GM12892 (cell line): ENCODE data around the gene RAPGEF5.

Experiments used
- DNase-seq: peaks from one replicate; pipeline ENCODE4 v3.0.0; 2011; ENCODE audit not compliant: insufficient read length
- FAIRE-seq: peaks from 2 replicates; lab custom pipeline; 2011; peaks lifted over from hg19 to GRCh38; lab: Jason Lieb, UNC
- POLR2A ChIP-seq: IDR thresholded peaks from 2 replicates; pipeline ENCODE4 v1.6.1; 2011; ENCODE audit warnings: low read depth, low read length, control low read depth
- POLR2AphosphoS5 ChIP-seq: IDR thresholded peaks from 2 replicates; pipeline ENCODE4 v1.6.1; 2011; ENCODE audit warnings: low read depth, low read length, control low read depth
- TAF1 ChIP-seq: IDR thresholded peaks from 2 replicates; pipeline ENCODE4 v1.6.1; 2011; ENCODE audit warnings: low read depth, mild to moderate bottlenecking, control low read depth, low read length, borderline replicate concordance

Gene RAPGEF5

DNA sequence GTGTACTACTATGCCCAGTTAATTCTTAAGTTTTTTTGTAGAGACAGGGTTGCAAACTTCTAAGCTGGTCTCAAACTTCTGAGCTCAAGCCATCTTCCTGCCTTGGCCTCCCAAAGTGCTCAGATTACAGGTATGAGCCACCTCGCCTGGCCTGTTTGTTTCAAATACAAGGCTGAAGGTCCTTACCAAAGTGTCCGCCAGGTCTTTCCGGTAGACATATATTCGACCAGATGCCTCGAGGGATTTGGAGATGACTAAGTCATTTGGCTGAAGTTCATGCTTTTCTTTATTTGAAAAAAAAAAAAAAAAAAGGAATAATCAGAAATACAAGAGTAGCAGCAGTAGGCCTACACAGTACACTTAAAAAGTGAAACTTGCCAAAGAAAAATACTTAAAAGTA, 206.7 kb downstream of the RAPGEF5 start:
- TF ChIP-seq TAF1 = no peak
- TF ChIP-seq POLR2AphosphoS5 = no peak
- TF ChIP-seq POLR2A = no peak
- FAIRE-seq = no peak
- no peak for DNase-seq

DNA sequence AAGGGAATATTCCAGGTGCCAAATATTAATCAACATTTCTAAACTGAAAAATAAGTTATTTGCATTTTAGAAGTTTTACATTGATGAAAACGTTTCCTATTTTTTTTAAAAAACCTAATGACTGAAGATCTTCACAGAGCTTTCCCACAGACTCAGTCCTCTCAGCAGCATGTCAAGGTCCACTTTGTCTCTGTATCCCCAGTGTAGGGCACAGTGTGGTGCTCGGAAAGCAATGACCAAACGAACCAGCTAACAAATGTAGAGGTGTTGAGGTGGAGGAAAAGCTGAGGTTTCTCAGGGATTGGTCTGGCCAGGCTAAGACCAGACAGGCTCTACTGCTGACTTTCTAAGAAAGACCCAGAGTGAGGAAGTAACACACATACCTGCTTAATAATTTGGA, 209.1 kb downstream of the RAPGEF5 start:
- no peak for TF ChIP-seq TAF1
- TF ChIP-seq POLR2A = no peak
- TF ChIP-seq POLR2AphosphoS5 = no peak
- FAIRE-seq (no peak), DNase-seq (no peak)

DNA sequence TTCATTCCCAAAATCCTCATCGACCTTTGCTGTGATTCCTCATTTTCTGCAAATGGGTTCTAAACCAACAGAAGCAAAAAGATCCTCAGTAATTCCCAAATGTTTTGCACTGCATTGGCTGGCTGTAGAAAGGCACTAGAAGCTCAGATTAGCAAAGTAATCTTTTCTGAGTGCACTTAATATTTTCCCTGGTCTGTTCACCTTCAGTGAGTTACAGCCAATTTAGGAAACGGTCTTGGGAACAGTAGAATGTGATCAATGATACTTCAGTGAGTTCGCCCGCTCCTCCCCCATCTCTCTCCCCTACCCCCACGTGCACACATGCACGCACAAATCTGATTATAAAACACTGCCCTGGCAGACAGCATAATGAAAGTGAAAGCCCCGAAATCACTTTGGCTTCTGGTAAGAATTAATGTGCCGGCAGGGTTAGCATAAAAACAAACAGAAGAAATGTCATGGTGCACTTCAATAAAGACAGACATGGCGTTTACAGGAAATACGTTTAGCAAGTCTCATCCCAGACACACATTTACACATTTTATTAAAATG, 209.9 kb downstream of the RAPGEF5 start:
- FAIRE-seq (no peak), DNase-seq (no peak)

DNA sequence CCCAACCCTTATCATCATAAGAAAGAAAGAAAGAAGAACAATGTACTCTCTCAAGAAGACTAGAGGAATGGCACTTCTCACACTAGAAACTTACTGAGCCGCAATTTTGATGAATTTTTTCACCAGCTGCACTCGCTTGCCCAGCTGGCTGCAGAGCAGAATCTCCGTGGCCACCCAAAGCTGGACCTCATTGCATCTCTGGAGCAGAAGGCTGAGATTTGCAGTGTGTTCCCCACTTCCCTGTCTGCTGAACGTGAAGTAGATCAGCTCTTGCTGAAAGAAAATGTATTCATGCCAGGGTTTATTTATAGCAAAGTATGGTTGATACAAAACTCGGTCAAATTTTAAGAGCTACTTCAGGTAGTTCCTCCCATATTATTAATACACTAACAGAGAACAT, 212.0 kb downstream of the RAPGEF5 start:
- DNase-seq (no peak), FAIRE-seq (no peak)
- TF ChIP-seq TAF1 (no peak), POLR2A (no peak), POLR2AphosphoS5 (no peak)

More for the DNA sequence above, 209.9 kb downstream of the RAPGEF5 start:
- TF ChIP-seq POLR2AphosphoS5 = no peak
- TF ChIP-seq POLR2A = no peak
- TF ChIP-seq TAF1 = no peak

DNA sequence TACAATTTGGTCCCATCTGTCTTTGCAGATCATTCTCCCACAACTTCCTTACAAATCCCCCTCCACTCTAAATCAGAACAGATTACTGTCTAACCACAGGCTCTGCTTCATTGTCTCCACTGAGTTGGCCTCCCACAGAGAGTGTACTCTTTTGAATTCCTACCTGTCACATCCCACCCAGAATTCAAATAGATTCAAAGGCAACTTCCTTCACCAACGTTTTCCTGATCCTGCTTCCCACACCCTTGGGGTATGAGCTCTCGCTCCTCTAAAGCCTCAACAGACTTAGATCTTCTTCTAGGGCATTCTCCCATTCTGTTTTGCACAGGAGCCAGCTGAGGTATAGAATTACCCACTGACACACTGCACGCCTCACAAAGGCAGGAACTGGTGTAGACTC, 213.5 kb downstream of the RAPGEF5 start:
- FAIRE-seq = no peak
- TF ChIP-seq POLR2AphosphoS5 = no peak
- no peak for DNase-seq

DNA sequence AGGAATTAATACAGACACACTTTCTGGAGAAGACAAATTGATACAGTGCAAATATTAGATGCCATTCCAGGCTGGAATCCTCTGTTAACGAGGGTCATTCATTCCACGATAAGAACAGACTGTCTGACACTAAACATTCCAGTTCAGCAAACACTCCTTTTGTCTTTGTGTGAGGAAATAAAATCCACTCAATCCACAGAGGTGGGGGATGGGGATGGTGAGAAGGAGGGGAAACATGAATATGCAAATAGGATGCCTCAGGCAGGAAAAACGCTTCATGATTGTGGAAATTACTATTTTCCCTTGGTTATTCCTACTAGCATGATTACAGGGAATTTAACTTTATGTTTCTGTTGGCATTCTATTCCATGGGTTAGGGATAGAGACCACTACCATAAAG, 214.4 kb downstream of the RAPGEF5 start:
- no peak for TF ChIP-seq POLR2A
- TF ChIP-seq POLR2AphosphoS5 = no peak
- no peak for TF ChIP-seq TAF1
- FAIRE-seq (no peak), DNase-seq (no peak)

DNA sequence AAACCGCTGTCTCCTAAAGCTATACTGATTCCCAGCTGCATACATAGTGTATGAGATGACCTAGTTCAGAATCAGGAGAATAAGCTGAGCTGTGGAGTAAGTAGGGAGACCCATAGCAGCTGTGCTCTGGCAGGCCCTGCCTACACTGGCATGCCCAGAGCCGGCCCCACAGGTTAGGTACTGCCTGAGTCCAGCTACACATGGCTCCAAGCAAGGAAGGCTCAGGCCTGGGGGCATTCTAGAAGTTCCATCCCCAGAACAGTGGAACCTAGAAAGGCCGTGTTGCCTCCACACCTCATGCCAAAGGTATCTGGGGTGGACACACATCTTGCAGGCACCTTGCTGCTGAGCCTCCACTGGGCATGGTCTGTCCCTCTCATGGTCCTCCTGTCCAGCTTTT, 215.6 kb downstream of the RAPGEF5 start:
- no peak for DNase-seq
- TF ChIP-seq POLR2AphosphoS5 = no peak
- TF ChIP-seq POLR2A = no peak
- no peak for TF ChIP-seq TAF1
- FAIRE-seq = no peak

DNA sequence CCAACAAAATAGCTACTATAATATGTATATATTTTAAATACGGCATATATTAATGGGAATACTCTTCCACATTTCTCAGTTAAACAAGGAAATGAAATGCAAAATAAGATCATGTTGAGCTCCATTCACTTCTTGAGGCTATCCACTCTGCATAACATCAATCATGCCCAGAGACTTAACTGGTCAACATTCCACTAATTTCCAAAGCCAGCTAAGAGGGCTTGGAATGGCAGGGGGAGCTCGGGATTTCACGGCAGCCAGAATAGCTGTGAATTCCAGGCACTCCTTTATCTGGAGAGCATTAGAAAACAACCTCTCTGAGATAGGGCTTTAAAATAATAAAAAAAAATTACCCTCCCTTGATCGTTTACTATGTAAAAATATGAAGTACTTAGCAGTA, 216.4 kb downstream of the RAPGEF5 start:
- TF ChIP-seq POLR2A (no peak), TAF1 (no peak), POLR2AphosphoS5 (no peak)
- FAIRE-seq (no peak), DNase-seq (no peak)

DNA sequence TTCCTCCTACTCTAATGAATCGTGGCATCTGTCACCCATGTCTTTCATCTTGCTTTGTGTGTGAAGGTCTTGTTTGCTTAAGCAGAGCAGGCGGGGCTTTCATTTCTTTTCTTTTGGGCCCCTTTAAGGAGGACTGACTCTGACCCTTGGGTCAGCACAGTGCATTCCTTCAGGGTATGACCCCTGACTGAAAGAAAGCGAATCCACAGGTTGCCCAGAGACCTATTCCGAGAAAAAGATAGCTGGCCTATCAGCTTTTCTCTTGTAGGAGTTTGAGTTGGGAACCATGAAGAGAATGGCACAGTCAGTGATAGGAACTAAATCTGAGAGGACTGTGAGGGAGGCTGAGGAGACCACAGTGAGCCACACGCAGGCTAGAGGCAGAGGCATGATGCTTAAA, 218.1 kb downstream of the RAPGEF5 start:
- FAIRE-seq = no peak
- no peak for TF ChIP-seq POLR2A
- TF ChIP-seq TAF1 = no peak
- TF ChIP-seq POLR2AphosphoS5 = no peak
- no peak for DNase-seq

DNA sequence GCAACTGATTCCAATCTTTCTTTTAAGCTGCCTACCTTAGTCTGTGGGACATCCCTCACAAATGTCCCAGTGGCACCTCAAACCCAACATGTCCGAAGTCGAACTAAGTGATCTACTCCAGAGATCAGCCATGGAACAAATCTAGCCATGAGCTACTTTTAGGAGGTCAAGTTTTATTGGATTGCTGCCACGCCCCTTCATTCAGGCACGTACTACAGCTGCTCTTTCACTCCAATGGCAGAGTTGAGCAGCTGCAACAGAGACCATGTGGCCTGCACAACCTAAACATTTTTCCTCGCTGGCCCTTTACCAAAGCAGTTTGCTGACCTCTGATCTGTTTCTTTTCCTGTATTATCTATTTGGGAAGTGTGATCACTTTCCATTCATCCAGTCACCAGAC, 218.8 kb downstream of the RAPGEF5 start:
- no peak for TF ChIP-seq TAF1
- no peak for TF ChIP-seq POLR2AphosphoS5
- FAIRE-seq (no peak), DNase-seq (no peak)

DNA sequence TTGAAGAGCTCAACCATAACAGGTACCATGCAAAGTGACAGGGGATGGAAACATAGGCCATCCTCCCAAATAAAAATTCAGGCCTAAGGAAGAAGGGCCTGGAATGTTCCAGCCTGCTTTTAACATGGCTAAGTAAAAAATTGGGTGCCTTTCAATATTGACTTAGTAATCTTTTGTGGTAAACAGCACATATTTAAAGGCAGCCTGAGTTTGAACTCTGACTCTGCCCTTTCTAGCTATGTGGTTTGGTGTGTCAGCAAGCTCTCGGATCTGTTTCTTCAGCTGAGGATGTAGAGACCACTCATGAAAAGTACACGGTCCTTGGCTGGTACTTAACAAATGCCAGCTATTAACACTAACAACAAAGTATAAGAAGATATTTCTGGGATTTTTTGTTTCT, 219.5 kb downstream of the RAPGEF5 start:
- no peak for DNase-seq
- TF ChIP-seq POLR2A (no peak), TAF1 (no peak), POLR2AphosphoS5 (no peak)

DNA sequence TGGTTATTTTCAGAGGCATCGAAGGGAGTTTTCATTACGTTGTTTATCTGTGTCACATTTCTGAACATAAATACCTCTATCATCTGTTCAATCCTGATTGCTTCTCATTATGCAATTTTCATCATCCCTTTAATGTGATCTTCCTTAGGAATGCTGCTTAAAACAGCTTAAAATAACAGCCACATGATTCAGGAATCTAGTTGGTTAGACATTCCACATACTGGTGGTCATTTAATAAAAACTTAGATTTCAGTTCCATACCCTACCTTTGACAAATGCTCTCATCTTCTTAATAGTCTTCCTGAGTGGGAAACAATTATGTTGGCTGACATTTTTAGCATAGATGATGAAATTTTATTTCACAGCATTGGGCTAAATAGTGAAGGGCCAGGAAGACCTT, 219.9 kb downstream of the RAPGEF5 start:
- DNase-seq (no peak), FAIRE-seq (no peak)
- TF ChIP-seq POLR2AphosphoS5 (no peak), POLR2A (no peak), TAF1 (no peak)

More for the DNA sequence above, 219.5 kb downstream of the RAPGEF5 start:
- FAIRE-seq = no peak

DNA sequence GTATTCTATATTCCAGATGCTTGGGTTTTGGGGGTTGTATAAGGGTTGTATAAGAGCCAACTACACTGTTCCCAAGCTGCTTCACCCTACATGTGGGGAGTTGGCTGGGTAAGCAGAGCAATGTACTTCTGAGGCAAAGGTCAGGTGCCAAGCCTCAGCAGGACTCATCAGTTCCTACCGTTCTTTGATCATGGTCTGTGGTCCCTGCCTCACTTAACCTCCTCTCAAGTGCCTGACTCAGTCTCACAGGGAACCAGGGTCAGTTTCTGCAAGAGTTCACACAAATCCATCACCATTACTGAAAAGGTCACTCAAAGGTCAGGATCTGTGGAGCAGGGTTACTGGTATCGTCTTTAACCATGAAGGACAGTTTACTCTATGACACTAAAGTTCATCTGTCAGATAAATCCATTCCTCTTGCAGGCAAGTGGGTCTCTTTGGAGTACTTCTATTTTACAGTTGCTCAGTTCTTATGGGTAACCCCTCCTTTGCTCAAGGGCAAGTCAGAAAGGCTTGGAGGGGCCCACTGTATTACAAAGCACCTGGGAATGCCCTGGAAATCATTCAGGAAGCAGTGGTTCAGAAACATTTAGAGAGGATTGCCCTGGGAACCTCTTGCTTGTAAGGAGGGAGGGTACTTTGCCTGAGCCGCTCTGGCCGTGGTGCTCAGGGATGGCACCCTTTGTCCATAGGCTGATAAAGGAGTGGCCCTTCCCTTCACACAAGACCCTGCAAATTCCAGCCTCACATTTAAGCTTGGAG, 227.0 kb downstream of the RAPGEF5 start:
- TF ChIP-seq POLR2AphosphoS5 = no peak
- no peak for TF ChIP-seq TAF1
- no peak for TF ChIP-seq POLR2A
- DNase-seq (no peak), FAIRE-seq (peak; percentile 44)
